NCI-H1105 (cell line): ENCODE data around the gene CLN3.
"Not testable (repeated sequence)": the region's sequence is repeated elsewhere in the genome, so short reads cannot be mapped to it uniquely, and the experiment has no call there.

Source experiments
- DNase-seq: peaks from one replicate; lab custom pipeline; 2025; lab: John Stamatoyannopoulos, UW

Gene CLN3

DNA sequence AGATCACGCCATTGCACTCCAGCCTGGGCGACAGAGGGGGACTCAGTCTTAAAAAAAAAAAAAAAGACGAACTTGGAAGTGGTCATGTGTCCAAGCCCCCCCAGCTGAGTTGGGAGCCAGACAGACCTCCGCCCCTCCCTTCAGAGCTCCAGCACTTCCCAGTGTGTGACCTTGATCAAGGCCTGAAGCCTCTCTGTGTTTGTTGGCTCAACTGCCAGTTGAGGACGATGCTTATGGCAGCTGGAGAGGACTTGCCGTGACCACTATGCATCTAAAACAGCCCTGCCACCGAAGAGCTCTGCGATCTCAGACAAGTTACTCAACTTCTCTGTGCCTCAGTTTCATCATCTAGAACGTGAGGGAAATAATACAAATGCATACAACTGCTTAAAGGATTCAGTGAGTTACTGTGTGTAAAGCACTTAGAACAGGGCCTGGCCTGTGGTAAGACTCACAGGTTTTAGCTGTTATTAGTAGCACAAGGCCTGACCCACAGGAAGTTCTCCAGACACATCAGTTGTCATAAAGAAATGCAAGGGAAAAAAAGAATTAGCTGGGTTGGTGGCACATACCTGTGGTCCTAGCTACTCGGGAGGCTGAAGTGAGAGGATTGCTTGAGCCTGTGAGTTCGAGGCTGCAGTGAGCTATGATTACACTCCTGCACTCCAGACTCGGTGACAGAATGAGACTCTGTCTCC, 21.8 kb upstream of the CLN3 start:
- DNase-seq = no peak

- DNase-seq = no peak
These were observed 20.2 kb upstream of the CLN3 start for GRCh38 chr16:28511801-28512789.

GRCh38 chr16:28511031-28511430, 19.2 kb upstream of the CLN3 start:
- no peak for DNase-seq

- DNase-seq = no peak
These were observed 13.7 kb upstream of the CLN3 start for GRCh38 chr16:28505489-28506137.

DNA sequence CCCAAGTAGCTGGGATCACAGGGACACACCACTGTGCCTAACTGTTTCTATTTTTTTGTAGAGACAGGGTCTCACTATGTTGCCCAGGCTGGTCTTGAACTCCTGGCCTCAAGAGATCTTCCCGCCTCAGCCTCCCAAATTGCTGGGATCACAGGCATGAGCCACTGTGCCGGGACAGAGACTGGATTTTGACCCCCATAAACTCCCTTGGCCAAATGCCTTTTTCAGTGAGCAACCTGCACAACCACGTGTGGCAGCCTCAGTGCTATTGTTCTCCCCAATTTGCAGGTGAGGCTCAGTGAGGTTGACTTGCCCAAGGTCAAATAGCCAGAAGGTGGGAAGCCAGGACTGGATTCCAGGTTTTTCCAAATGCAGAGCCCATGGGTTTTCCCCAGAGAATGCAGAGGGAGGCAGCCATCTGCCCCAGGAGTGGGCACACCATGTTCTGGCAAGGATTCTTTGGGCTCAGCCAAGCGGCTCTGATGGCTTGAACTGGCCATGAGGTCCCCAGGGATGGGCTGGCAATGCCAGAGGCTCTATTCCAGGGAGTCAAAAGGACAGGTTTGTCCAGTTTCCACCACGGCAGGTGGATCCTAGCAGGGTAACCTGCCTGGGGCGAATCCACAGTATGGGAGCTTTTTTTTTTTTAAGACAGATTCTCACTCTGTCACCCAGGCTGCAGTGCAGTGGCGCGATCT, 13.0 kb upstream of the CLN3 start:
- no peak for DNase-seq

- DNase-seq = no peak
These were observed 11.8 kb upstream of the CLN3 start for GRCh38 chr16:28503470-28504259.

- no peak for DNase-seq
These were observed 10.4 kb upstream of the CLN3 start for GRCh38 chr16:28502290-28502689.

DNA sequence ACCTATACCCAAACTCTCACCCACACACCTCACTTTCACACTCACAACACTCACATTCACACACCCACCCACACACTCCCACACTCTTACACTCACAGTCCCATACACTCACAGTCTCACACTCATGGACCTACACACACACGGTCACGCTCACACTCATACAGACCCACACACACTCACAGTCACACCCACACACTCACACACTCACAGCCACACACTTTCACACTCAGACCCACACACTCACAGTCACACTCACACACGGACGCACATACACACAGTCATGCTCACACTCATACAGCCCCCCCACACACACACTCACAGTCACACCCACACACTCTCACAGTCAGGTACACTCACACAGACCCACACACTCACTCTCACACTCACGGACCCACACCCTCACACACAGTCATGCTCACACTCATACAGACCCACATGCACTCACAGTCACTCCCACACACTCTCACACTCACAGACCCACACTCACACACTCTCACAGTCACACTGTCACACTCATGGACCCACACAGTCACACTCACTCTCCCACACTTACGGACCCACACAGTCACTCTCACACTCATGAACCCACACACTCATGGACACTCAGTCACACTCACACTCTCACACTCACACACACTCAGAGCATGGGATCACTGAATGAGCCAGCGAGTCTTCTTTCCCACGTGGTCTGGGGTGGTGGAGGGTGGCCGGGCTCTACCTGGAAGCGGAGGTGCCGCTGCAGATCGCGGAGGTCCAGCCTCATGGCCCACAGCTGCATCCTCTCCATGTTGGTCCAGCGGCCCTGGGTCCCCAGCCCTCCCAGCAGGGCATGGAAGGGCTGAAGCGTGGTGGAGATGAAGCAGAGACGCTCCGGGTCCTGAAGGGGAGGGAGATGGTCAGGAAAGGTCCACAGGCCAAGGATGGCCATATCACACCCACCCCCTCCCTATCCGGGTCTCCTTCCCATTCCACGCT, 9.7 kb upstream of the CLN3 start:
- no peak for DNase-seq

GRCh38 chr16:28500476-28501180, 8.8 kb upstream of the CLN3 start:
- DNase-seq = not testable (repeated sequence)

DNA sequence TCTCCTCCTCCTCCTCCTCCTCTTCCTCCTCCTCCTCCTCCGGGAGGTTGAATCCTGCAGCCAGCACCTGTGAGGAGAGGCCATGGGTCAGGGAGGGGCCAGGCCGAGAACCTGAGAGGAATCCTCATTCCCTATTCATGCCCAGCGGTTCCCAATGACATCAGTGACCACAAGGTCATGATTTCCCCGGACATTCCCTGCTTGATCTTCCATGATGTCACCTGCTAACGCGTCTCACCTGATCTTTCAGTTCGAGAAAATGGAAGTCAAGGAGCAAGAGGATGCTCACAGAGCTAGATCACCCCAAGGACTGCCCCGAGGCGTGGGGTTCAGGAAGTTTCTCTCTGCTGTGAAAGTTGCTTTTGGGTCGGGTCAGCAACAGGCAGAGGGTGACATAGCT, 8.0 kb upstream of the CLN3 start:
- no peak for DNase-seq

DNA sequence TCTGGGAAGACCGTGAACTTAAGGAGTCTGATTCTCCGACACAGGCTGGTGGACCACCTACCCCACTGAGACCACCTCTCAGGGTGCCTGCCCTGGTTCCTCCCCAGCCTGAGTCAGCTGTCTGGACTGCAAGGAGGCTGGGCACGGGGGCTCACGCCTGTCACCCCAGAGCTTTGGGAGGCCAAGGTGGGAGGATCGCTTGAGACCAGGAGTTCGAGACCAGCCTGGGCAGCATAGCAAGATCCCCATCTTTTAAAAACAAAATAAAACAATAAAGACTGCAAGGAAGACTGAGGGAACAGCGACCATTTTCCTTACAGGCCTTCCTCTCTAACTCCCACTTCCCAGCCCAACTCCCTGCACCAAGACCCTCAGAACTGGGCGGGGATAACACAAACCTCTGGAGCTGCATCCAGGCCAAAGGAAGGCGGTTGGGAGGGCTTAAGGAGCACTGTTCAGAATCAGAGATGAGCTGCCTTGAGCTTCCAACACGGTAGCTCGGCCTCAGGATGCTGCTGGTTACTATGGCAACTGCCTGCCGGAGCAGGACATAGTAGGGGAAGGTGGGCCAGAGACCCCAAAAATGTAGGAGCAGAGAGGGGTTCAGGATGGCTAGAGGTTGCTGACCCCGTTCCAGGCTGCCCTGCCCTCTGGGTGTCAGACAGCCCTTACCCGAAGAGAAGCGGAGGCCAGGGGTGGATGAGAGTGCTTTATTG, 7.0 kb upstream of the CLN3 start:
- no peak for DNase-seq

DNA sequence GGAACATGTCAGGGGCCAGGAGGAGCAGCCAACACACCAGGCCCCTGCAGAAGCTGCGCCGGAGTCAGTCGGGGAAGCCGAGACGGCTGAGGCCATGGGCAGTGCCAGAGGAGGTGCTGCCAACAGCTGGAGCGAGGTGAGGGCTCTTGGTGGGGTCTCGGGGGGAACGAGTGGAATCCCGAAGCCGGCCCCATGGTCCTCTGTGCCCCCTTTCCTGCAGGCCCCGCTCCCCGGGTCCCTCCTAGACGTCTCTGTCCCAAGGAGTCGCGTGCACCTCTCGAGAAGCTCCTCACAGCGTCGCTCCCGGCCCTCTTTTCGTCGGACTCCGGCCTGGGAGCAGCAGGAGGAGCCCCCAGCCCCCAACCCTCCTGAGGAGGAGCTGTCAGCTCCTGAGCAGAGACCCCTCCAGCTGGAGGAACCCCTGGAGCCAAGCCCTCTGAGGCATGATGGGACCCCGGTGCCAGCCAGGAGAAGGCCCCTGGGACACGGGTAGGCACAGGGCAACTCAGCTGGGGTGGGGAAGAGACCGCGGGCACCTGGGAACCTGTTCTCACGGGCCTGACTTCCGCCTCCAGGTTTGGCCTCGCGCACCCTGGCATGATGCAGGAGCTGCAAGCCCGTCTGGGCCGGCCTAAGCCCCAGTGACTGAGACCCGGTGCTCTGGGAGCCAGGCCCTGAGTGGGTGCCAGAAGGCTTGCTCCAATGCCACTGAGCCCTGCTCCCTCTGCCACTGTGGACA, 6.2 kb upstream of the CLN3 start:
- no peak for DNase-seq

GRCh38 chr16:28497386-28497785, 5.5 kb upstream of the CLN3 start:
- no peak for DNase-seq

DNA sequence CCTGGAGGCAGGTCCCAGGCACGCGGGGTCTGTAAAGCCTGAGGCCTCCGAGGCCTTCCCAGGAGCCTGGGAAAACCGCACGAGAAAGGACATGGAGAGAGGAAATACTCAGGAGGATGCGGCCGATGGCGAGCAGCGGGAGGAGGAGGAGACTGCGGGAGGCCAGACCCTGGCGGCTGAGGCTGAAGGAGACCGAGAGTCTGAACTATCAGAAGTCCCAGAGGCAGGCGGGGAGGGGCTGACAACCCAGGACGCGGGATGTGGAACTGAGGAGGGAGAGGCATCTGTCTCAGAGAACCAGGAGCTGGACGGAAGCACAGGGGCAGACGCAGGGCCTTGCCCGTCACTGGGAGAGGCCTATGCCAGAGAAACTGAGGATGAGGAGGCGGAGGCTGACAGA, 5.0 kb upstream of the CLN3 start:
- no peak for DNase-seq

GRCh38 chr16:28495795-28496749, 4.2 kb upstream of the CLN3 start:
- no peak for DNase-seq

GRCh38 chr16:28495098-28495793, 3.4 kb upstream of the CLN3 start:
- DNase-seq = no peak
